Left ventricle myocardium inferior (tissue), 1 donor: Measurements from ENCODE around the gene PPP1R10. TPM values are rescaled to one million over a fixed set of nuclear protein-coding genes. Genes with fewer than 3 reads are reported as not detected.
A peak's percentile ranks its signal among the peaks of the same experiment; 100 is the strongest.
"Not testable (repeated sequence)": the region's sequence is repeated elsewhere in the genome, so short reads cannot be mapped to it uniquely, and the experiment has no call there.

Experiments
- DNase-seq: peaks from one replicate; pipeline ENCODE4 v3.0.0-alpha.2; 2020
- H3K27ac ChIP-seq: fragments of 200-600 bp; replicated peaks from 2 replicates; pipeline ENCODE4 v1.8.0; 2021
- H3K27me3 ChIP-seq: fragments of 200-600 bp; 2 replicates; pipeline ENCODE4 v1.8.0; 2021; ENCODE audit warnings: low read depth
- H3K36me3 ChIP-seq: fragments of 200-600 bp; 2 replicates; pipeline ENCODE4 v1.8.0; 2021
- H3K4me1 ChIP-seq: fragments of 200-600 bp; 2 replicates; pipeline ENCODE4 v1.8.0; 2021
- H3K4me3 ChIP-seq: fragments of 200-600 bp; 2 replicates; pipeline ENCODE4 v1.8.0; 2021; ENCODE audit warnings: mild to moderate bottlenecking, moderate library complexity
- H3K9me3 ChIP-seq: fragments of 200-600 bp; replicated peaks from 2 replicates; pipeline ENCODE4 v1.8.0; 2021
- intact Hi-C: fragments of 100-400 bp; cut with micrococcal nuclease; formaldehyde crosslinking; loops from one replicate; pipeline ENCODE4 v1.11.0; 2022
- total RNA-seq: library from RNA; stranded (reverse); fragmentation: NEBNext Ultra II Directional; extraction: Animal tissue kit (Norgen Biotek cat#: 25700); gene quantifications from one replicate; pipeline ENCODE4 v1.2.1, GENCODE V29; 2021
- TF ChIP-seq, protein P1 (sequence below): fragments of 200-600 bp; IDR thresholded peaks from 2 replicates; pipeline ENCODE4 v1.8.0; 2021; ENCODE audit warnings: antibody characterized with exemption, mild to moderate bottlenecking, borderline replicate concordance
- donor health status: DM: no; HTN: yes; CAD: no; lungs with severe emphysema.

The PPP1R10 gene
- total RNA-seq, 1 donor from 2014 or later = 31.5 TPM

DNA sequence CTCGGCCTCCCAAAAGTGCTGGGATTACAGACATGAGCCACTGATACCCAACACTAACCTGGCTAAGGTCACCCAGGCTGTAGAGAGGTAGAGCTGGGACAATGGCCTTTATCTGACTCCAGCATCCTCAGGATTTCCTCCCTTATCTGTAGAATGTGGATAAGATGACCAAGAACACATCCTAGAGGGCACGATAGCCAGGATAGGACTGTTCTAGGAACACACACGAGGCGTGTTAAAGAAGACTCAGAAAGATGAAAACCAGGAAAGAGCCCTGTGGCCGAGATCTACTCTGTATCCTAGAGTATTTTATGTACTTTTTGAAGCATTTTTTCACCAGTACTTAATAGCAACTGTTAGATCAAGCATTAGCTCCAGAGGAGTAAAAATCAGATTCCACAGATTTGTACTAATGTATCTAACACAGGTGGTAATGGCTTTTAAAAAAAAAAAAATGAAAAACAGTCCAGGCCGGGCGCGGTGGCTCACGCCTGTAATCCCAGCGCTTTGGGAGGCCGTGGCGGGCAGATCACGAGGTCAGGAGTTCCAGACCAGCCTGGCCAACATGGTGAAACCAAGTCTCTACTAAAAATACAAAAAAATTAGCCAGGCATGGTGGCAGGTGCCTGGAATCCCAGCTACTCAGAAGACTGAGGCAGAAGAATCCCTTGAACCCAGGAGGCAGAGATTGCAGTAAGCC, 17.3 kb downstream of the PPP1R10 start:
- no peak for DNase-seq
- peak overlapping the region; percentile 4 for H3K27ac ChIP-seq
- peaks cover 13% of the 10 kb centered on the region for H3K4me1 ChIP-seq
- intact Hi-C loops = no loop called here
- TF ChIP-seq, protein P1, sequence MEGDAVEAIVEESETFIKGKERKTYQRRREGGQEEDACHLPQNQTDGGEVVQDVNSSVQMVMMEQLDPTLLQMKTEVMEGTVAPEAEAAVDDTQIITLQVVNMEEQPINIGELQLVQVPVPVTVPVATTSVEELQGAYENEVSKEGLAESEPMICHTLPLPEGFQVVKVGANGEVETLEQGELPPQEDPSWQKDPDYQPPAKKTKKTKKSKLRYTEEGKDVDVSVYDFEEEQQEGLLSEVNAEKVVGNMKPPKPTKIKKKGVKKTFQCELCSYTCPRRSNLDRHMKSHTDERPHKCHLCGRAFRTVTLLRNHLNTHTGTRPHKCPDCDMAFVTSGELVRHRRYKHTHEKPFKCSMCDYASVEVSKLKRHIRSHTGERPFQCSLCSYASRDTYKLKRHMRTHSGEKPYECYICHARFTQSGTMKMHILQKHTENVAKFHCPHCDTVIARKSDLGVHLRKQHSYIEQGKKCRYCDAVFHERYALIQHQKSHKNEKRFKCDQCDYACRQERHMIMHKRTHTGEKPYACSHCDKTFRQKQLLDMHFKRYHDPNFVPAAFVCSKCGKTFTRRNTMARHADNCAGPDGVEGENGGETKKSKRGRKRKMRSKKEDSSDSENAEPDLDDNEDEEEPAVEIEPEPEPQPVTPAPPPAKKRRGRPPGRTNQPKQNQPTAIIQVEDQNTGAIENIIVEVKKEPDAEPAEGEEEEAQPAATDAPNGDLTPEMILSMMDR = no peak
- peaks cover 50% of the 10 kb centered on the region for H3K36me3 ChIP-seq
- H3K27me3 ChIP-seq = no peaks in the 10 kb centered on the region
- H3K9me3 ChIP-seq = no peaks in the 10 kb centered on the region
- no peak overlapping the region for H3K4me3 ChIP-seq

DNA sequence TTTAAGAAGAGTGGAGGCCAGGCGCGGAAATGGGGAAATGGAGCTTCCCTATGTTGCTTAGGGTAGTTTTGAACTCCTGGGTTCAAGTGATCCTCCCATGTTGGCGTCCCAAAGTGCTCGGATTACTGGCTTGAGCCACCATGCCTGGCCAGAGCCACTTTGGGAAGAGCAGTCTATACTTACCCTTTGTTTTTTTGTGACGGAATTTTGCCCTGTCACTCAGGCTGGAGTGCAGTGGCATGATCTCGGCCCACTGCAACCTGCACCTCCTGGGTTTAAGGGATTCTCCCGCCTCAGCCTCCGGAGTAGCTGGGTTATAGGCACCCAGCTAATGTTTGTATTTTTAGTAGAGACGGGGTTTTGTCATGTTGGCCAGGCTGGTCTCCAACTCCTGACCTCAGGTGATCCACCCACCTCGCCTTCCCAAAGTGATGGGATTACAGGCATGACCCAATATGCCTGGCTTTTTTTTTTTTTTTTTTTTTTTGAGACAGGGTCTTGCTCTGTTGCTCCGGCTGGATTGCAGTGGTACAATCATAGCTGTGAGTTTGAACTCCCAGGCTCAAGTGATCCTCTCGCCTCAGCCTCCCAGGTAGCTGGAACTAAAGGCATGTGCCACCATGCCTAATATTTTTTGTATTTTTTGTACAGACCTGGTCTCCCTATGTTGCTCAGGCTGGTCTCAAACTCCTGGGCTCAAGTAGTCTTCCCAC, 18.0 kb downstream of the PPP1R10 start:
- DNase-seq = no peak
- Histone ChIP-seq H3K9me3 (no peaks in the 10 kb centered on the region), H3K27ac (peak overlapping the region; percentile 4), H3K27me3 (no peaks in the 10 kb centered on the region), H3K36me3 (peaks cover 50% of the 10 kb centered on the region), H3K4me3 (no peak overlapping the region), H3K4me1 (peaks cover 13% of the 10 kb centered on the region)
- TF ChIP-seq, protein P1 = no peak
- intact Hi-C loops = no loop called here

DNA sequence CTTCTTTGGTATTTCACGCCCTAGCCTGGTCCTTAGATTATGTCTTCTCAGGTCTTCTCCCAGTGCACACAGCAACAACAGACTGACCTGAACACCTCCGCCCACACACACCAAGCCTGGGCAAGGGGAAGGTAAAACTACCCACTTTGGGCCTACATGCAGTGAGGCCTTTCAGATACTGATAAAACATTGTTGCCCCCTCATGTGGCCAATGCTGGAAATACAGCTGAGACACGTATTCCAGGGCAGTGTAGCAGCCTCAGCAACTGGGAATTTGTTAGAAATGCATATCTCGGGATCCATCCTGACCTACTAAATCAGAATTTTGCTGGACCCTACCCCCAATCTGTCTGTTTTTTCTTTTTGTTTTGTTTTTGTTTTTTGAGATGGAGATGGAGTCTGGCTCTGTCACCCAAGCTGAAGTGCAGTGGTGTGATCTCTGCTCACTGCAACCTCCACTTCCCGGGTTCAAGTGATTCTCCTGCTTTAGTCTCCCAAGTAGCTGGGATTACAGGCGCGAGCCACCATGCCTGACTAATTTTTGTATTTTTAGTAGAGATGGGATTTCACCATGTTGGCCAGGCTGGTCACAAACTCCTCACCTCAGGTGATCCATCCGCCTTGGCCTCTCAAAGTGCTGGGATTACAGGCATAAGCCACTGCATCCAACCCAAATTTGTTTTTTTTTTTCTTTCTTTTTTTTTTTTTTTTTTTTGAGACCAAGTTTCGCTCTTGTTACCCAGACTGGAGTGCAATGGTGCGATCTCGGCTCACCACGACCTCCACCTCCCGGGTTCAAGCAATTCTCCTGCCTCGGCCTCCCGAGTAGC, 19.5 kb downstream of the PPP1R10 start:
- TF ChIP-seq, protein P1 = peak; percentile 82
- H3K27me3 ChIP-seq, intact Hi-C loops, H3K9me3 ChIP-seq, H3K4me3 ChIP-seq, H3K27ac ChIP-seq: not testable (repeated sequence)
- Histone ChIP-seq H3K36me3 (peaks cover 48% of the 10 kb centered on the region), H3K4me1 (peaks cover 10% of the 10 kb centered on the region)
- DNase-seq = peak; percentile 53

DNA sequence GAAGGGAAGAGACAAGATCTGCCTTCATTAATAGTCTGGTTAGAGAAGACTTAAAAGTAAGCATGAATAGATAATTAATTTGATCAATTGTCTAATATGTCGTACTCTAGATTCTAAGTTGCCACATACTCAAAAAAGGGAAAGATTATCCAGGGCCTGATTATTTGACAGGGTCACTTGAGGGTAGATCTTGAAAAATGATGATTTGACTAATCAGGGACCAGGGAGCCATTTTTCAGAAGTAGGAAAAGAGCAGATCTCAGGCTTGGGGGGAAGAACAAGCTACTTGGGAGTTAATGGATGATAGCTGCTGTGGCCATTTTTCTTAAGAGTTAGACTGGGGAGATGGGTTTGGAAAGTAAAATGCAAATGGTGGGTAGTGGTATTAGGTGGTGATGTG, 24.8 kb downstream of the PPP1R10 start:
- peaks cover 78% of the 10 kb centered on the region for H3K36me3 ChIP-seq
- H3K27me3 ChIP-seq = no peaks in the 10 kb centered on the region
- H3K9me3 ChIP-seq = no peaks in the 10 kb centered on the region
- no peak overlapping the region for H3K27ac ChIP-seq
- H3K4me1 ChIP-seq = no peaks in the 10 kb centered on the region
- intact Hi-C loops = no loop called here
- TF ChIP-seq, protein P1 = no peak
- DNase-seq = no peak
- H3K4me3 ChIP-seq = no peak overlapping the region

DNA sequence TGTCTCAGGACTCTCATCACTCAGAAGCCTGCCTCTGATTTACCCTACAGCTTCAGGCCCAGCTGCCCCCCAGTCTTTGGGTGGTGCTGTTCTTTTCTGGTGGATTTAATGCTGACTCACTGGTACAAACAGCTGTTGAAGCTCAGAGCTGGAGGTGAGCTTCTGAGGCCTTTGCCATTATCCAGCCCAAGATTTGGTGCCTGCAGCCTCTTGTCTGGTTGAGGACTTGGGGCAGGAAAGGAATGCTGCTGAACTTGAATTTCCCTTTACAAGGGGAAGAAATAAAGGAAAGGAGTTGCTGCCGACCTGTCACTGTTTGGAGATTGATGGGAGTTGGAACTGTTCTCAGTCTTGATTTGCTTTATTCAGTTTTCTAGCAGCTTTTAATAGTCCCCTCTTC, 26.0 kb downstream of the PPP1R10 start:
- no peak overlapping the region for H3K4me3 ChIP-seq
- no peaks in the 10 kb centered on the region for H3K27me3 ChIP-seq
- H3K27ac ChIP-seq = peak overlapping the region; percentile 19
- no peaks in the 10 kb centered on the region for H3K9me3 ChIP-seq
- H3K4me1 ChIP-seq = no peaks in the 10 kb centered on the region
- TF ChIP-seq, protein P1 = no peak
- DNase-seq = no peak
- peaks cover 91% of the 10 kb centered on the region for H3K36me3 ChIP-seq
- intact Hi-C loops = no loop called here
